ENCODE data around the gene CLIC4. TPM values are rescaled to one million over a fixed set of nuclear protein-coding genes. Genes with fewer than 3 reads are reported as not detected.
"Not testable (repeated sequence)": the region's sequence is repeated elsewhere in the genome, so short reads cannot be mapped to it uniquely, and the experiment has no call there.

Gene CLIC4
- total RNA-seq, 1 donor from 2014 or later, result 353 TPM

GRCh38 chr1:24717887-24718650, 27.2 kb upstream of the CLIC4 start:
- DNase-seq (ENCODE audit: low read depth) (no peak), FAIRE-seq (no peak)
- H3K27me3 ChIP-seq (ENCODE audit: insufficient read depth, low read length), result no peaks in the 10 kb centered on the region
- no peak overlapping the region for H3K9ac ChIP-seq (ENCODE audit: low read length)
- no peaks in the 10 kb centered on the region for H3K36me3 ChIP-seq (ENCODE audit: insufficient read depth, low read length)
- TF ChIP-seq CTCF (IDR thresholded peaks at IDR 0.05; ENCODE audit: insufficient read depth, low read depth, low read length), result no peak
- TF ChIP-seq EZH2 (IDR thresholded peaks at IDR 0.05; ENCODE audit: insufficient read depth, low read length), result no peak
- H3K27ac ChIP-seq (ENCODE audit: low read depth, low read length), result no peak overlapping the region
- no peaks in the 10 kb centered on the region for H3K79me2 ChIP-seq (ENCODE audit: insufficient read depth, low read length)
- H3K4me3 ChIP-seq (ENCODE audit: insufficient read depth, low read depth, low read length), result no peak overlapping the region
- Mint-ChIP-seq H3K27me3 (ENCODE audit: low read depth, unreplicated experiment) (no peaks in the 10 kb centered on the region), H3K27ac (ENCODE audit: unreplicated experiment) (no peak overlapping the region), H3K4me3 (ENCODE audit: unreplicated experiment) (no peak overlapping the region), H3K9me3 (ENCODE audit: unreplicated experiment) (peaks cover 5% of the 10 kb centered on the region), H3K4me1 (ENCODE audit: low read depth, unreplicated experiment) (peaks cover 11% of the 10 kb centered on the region), H3K36me3 (ENCODE audit: low read depth, unreplicated experiment) (peaks cover 6% of the 10 kb centered on the region)
- no peak overlapping the region for H3K4me2 ChIP-seq (ENCODE audit: low read length)
- H3K4me1 ChIP-seq (ENCODE audit: insufficient read depth, low read length), result peaks cover 38% of the 10 kb centered on the region
- no peaks in the 10 kb centered on the region for H4K20me1 ChIP-seq (ENCODE audit: insufficient read depth, low read length)
- H2AFZ ChIP-seq (ENCODE audit: low read depth, low read length), result no peak overlapping the region
- H3K9me3 ChIP-seq (ENCODE audit: insufficient read depth, low read depth, low read length), result no peaks in the 10 kb centered on the region

- no peak for TF ChIP-seq CTCF (IDR thresholded peaks at IDR 0.05; ENCODE audit: insufficient read depth, low read depth, low read length)
- TF ChIP-seq EZH2 (IDR thresholded peaks at IDR 0.05; ENCODE audit: insufficient read depth, low read length), result no peak
- Histone ChIP-seq H3K4me1 (ENCODE audit: insufficient read depth, low read length) (peaks cover 29% of the 10 kb centered on the region), H4K20me1 (ENCODE audit: insufficient read depth, low read length) (no peaks in the 10 kb centered on the region), H3K36me3 (ENCODE audit: insufficient read depth, low read length) (no peaks in the 10 kb centered on the region), H3K9me3 (ENCODE audit: insufficient read depth, low read depth, low read length) (no peaks in the 10 kb centered on the region), H3K27ac (ENCODE audit: low read depth, low read length) (peak overlapping the region; percentile 50), H3K27me3 (ENCODE audit: insufficient read depth, low read length) (no peaks in the 10 kb centered on the region), H3K79me2 (ENCODE audit: insufficient read depth, low read length) (no peaks in the 10 kb centered on the region), H3K9ac (ENCODE audit: low read length) (no peak overlapping the region), H2AFZ (ENCODE audit: low read depth, low read length) (peak overlapping the region; percentile 53), H3K4me2 (ENCODE audit: low read length) (no peak overlapping the region), H3K4me3 (ENCODE audit: insufficient read depth, low read depth, low read length) (no peak overlapping the region)
- Mint-ChIP-seq H3K4me3 (ENCODE audit: unreplicated experiment) (no peak overlapping the region), H3K9me3 (ENCODE audit: unreplicated experiment) (peaks cover 5% of the 10 kb centered on the region), H3K4me1 (ENCODE audit: low read depth, unreplicated experiment) (peaks cover 18% of the 10 kb centered on the region), H3K27ac (ENCODE audit: unreplicated experiment) (no peak overlapping the region), H3K27me3 (ENCODE audit: low read depth, unreplicated experiment) (no peaks in the 10 kb centered on the region), H3K36me3 (ENCODE audit: low read depth, unreplicated experiment) (peaks cover 6% of the 10 kb centered on the region)
- DNase-seq (ENCODE audit: low read depth) (peak; percentile 86), FAIRE-seq (no peak)
Observed at GRCh38 chr1:24720152-24720551, 25.1 kb upstream of the CLIC4 start.

- Histone ChIP-seq H3K4me3 (ENCODE audit: insufficient read depth, low read depth, low read length) (no peak overlapping the region), H3K27ac (ENCODE audit: low read depth, low read length) (no peak overlapping the region), H3K9ac (ENCODE audit: low read length) (no peak overlapping the region), H2AFZ (ENCODE audit: low read depth, low read length) (no peak overlapping the region), H3K79me2 (ENCODE audit: insufficient read depth, low read length) (no peaks in the 10 kb centered on the region), H3K4me2 (ENCODE audit: low read length) (no peak overlapping the region), H3K27me3 (ENCODE audit: insufficient read depth, low read length) (no peaks in the 10 kb centered on the region), H3K36me3 (ENCODE audit: insufficient read depth, low read length) (no peaks in the 10 kb centered on the region), H3K4me1 (ENCODE audit: insufficient read depth, low read length) (peaks cover 30% of the 10 kb centered on the region), H4K20me1 (ENCODE audit: insufficient read depth, low read length) (no peaks in the 10 kb centered on the region), H3K9me3 (ENCODE audit: insufficient read depth, low read depth, low read length) (no peaks in the 10 kb centered on the region)
- Mint-ChIP-seq H3K4me1 (ENCODE audit: low read depth, unreplicated experiment) (peaks cover 25% of the 10 kb centered on the region), H3K9me3 (ENCODE audit: unreplicated experiment) (peaks cover 4% of the 10 kb centered on the region), H3K27me3 (ENCODE audit: low read depth, unreplicated experiment) (no peaks in the 10 kb centered on the region), H3K4me3 (ENCODE audit: unreplicated experiment) (no peak overlapping the region), H3K27ac (ENCODE audit: unreplicated experiment) (no peak overlapping the region), H3K36me3 (ENCODE audit: low read depth, unreplicated experiment) (peaks cover 6% of the 10 kb centered on the region)
- no peak for FAIRE-seq
- DNase-seq (ENCODE audit: low read depth), result no peak
- no peak for TF ChIP-seq EZH2 (IDR thresholded peaks at IDR 0.05; ENCODE audit: insufficient read depth, low read length)
Observed at GRCh38 chr1:24721533-24721932, 23.7 kb upstream of the CLIC4 start.

- H3K4me1 ChIP-seq (ENCODE audit: insufficient read depth, low read length), result peaks cover 31% of the 10 kb centered on the region
- H3K36me3 ChIP-seq (ENCODE audit: insufficient read depth, low read length); H3K4me2 ChIP-seq (ENCODE audit: low read length); H3K4me3 Mint-ChIP-seq (ENCODE audit: unreplicated experiment); H3K27me3 ChIP-seq (ENCODE audit: insufficient read depth, low read length); H3K27ac ChIP-seq (ENCODE audit: low read depth, low read length); H3K27me3 Mint-ChIP-seq (ENCODE audit: low read depth, unreplicated experiment); FAIRE-seq; H3K9me3 ChIP-seq (ENCODE audit: insufficient read depth, low read depth, low read length); H2AFZ ChIP-seq (ENCODE audit: low read depth, low read length); H3K36me3 Mint-ChIP-seq (ENCODE audit: low read depth, unreplicated experiment); H3K4me3 ChIP-seq (ENCODE audit: insufficient read depth, low read depth, low read length); DNase-seq (ENCODE audit: low read depth); H3K79me2 ChIP-seq (ENCODE audit: insufficient read depth, low read length); H3K9me3 Mint-ChIP-seq (ENCODE audit: unreplicated experiment); H4K20me1 ChIP-seq (ENCODE audit: insufficient read depth, low read length); H3K9ac ChIP-seq (ENCODE audit: low read length): not testable (repeated sequence)
- Mint-ChIP-seq H3K4me1 (ENCODE audit: low read depth, unreplicated experiment) (peaks cover 32% of the 10 kb centered on the region), H3K27ac (ENCODE audit: unreplicated experiment) (peak overlapping the region; percentile 34)
Observed at GRCh38 chr1:24722073-24723035, 22.9 kb upstream of the CLIC4 start.

Measured in astrocyte (in vitro differentiated cells and primary cell).